ENCODE measurements around the gene YBEY. TPM values are rescaled to one million over a fixed set of nuclear protein-coding genes. Genes with fewer than 3 reads are reported as not detected.
A peak's percentile ranks its signal among the peaks of the same experiment; 100 is the strongest.

Gene YBEY
- polyA plus RNA-seq, 1 of the 3 experiments (the other 2 are of a cell fraction): 47.5 TPM

GRCh38 chr21:46346296-46347202 lies 60.4 kb downstream of the YBEY start:
- H3K4me2 ChIP-seq: no peak overlapping the region
- H3K36me3 ChIP-seq (replicated peaks in 1 of 2; ENCODE audit: control insufficient read depth in 1 of 2, insufficient read depth in 2 of 2, low read length in 1 of 2): peaks cover 26 to 39% of the 10 kb centered on the region in 2 experiments
- no peaks in the 10 kb centered on the region for H3K9me3 ChIP-seq
- WGBS (ENCODE audit: low lambda C conversion rate): 98% methylated on average over 25 of the region's 34 CpGs
- H3K27me3 ChIP-seq (ENCODE audit: insufficient read depth): no peaks in the 10 kb centered on the region
- DNase-seq: no peak
- no peaks in the 10 kb centered on the region for H3F3A ChIP-seq (replicated peaks; ENCODE audit: insufficient read depth)
- ChIA-PET POLR2A (no interaction called here), CTCF (no interaction called here)
- H3K4me3 ChIP-seq (ENCODE audit: low read depth in 2 of 2, low read length in 1 of 2): no peak overlapping the region
- no peaks in the 10 kb centered on the region for H4K20me1 ChIP-seq (ENCODE audit: insufficient read depth)
- TF ChIP-seq RXRA (IDR thresholded peaks at IDR 0.05; ENCODE audit: borderline replicate concordance, low read depth) (no peak), NRF1 (IDR thresholded peaks at IDR 0.05; ENCODE audit: low read depth, low read length) (no peak), PBX3 (IDR thresholded peaks at IDR 0.05) (no peak), NFIC (IDR thresholded peaks at IDR 0.05; ENCODE audit: borderline replicate concordance) (no peak), SMC3 (IDR thresholded peaks at IDR 0.05; ENCODE audit: low read depth, low read length) (no peak), ZBTB33 (IDR thresholded peaks at IDR 0.05; ENCODE audit: borderline replicate concordance, low read depth) (no peak), MEF2A (IDR thresholded peaks at IDR 0.05; ENCODE audit: borderline replicate concordance, low read depth) (no peak), RAD21 (IDR thresholded peaks at IDR 0.05; ENCODE audit: low read length) (no peak), USF1 (IDR thresholded peaks at IDR 0.05; ENCODE audit: borderline replicate concordance, low read depth) (no peak), RCOR1 (IDR thresholded peaks at IDR 0.05; ENCODE audit: low read length) (no peak), YY1 (IDR thresholded peaks at IDR 0.05; ENCODE audit: low read depth) (no peak), CHD2 (IDR thresholded peaks at IDR 0.05; ENCODE audit: low read length, partially characterized antibody) (no peak), CTCF (IDR thresholded peaks at IDR 0.05) (no peak), EZH2phosphoT487 (IDR thresholded peaks at IDR 0.05; ENCODE audit: borderline replicate concordance, low read depth) (no peak), IRF3 (IDR thresholded peaks at IDR 0.05; ENCODE audit: low read depth, low read length) (no peak), TAF1 (IDR thresholded peaks at IDR 0.05; ENCODE audit: borderline replicate concordance, low read depth, low read length) (no peak), JUND (IDR thresholded peaks at IDR 0.05) (no peak), RFX5 (IDR thresholded peaks at IDR 0.05; ENCODE audit: low read length) (no peak), SIN3A (IDR thresholded peaks at IDR 0.05; ENCODE audit: borderline replicate concordance, low read depth, low read length) (no peak)
- H3K4me1 ChIP-seq (ENCODE audit: control insufficient read depth in 1 of 2, insufficient read depth in 2 of 2, low read depth in 1 of 2, low read length in 1 of 2): peaks cover 0 to 15% of the 10 kb centered on the region in 2 experiments; a peak in 1 of 4 replicates
- H3K9ac ChIP-seq: no peak overlapping the region
- peaks cover 47% of the 10 kb centered on the region for H3K79me2 ChIP-seq (ENCODE audit: insufficient read depth)
- no peaks in the 10 kb centered on the region for H3K9me2 ChIP-seq
- peak overlapping the region in 1 of 2 experiments; percentile 74; a peak in 2 of 4 replicates for H3K27ac ChIP-seq (ENCODE audit: low read depth in 2 of 2, low read length in 1 of 2)
- H2AFZ ChIP-seq (ENCODE audit: low read depth): no peak overlapping the region
